ENCODE data around the gene MLF2. TPM values are rescaled to one million over a fixed set of nuclear protein-coding genes. Genes with fewer than 3 reads are reported as not detected.

MLF2 gene
- polyA plus RNA-seq, 1 donor from 2014 or later, result 134 TPM

Small RNA genes lying within 50 kb of the gene (small RNA-seq; reads per million reads assigned to genes)
- 0 reads per million in 3 experiments for gene RNU6-781P

Other genes starting within 250 kb of the MLF2 start
- 1,673 and 1,838 TPM in 2 replicates for gene GAPDH, start 218.6 kb downstream of the MLF2 start, polyA plus RNA-seq
- 12.0 and 16.9 TPM in 2 replicates for gene IFFO1, start 197.1 kb downstream of the MLF2 start, polyA plus RNA-seq
- 30.7 and 38.8 TPM in 2 replicates for gene NOP2, start 184.8 kb downstream of the MLF2 start, polyA plus RNA-seq
- gene CHD4, start 145.8 kb downstream of the MLF2 start, polyA plus RNA-seq, result 146 and 173 TPM in 2 replicates
- 0.48 TPM in 1 of 2 replicates, not detected in the other for gene LPAR5, start 117.2 kb downstream of the MLF2 start, polyA plus RNA-seq
- 1.6 and 4.7 TPM in 2 replicates for gene ACRBP, start 105.7 kb downstream of the MLF2 start, polyA plus RNA-seq
- 522 and 540 TPM in 2 replicates for gene ING4, start 90.0 kb downstream of the MLF2 start, polyA plus RNA-seq
- 25.8 and 30.2 TPM in 2 replicates for gene ZNF384, start 63.8 kb downstream of the MLF2 start, polyA plus RNA-seq
- gene PIANP, start 52.3 kb downstream of the MLF2 start, polyA plus RNA-seq, result 2.1 and 4.4 TPM in 2 replicates
- gene COPS7A, start 29.1 kb downstream of the MLF2 start, polyA plus RNA-seq, result 45.8 and 50.2 TPM in 2 replicates
- gene PTMS, start 13.2 kb upstream of the MLF2 start, polyA plus RNA-seq, result 504 and 557 TPM in 2 replicates
- 1.4 and 2.0 TPM in 2 replicates for gene LAG3, start 19.4 kb upstream of the MLF2 start, polyA plus RNA-seq
- gene CD4, start 36.4 kb upstream of the MLF2 start, polyA plus RNA-seq, result not detected in 2 replicates
- gene GPR162, start 68.7 kb upstream of the MLF2 start, polyA plus RNA-seq, result 82.8 and 117 TPM in 2 replicates
- gene P3H3, start 75.3 kb upstream of the MLF2 start, polyA plus RNA-seq, result 58.9 and 66.1 TPM in 2 replicates
- gene GNB3, start 87.8 kb upstream of the MLF2 start, polyA plus RNA-seq, result 18.8 and 19.0 TPM in 2 replicates
- 4.1 and 7.3 TPM in 2 replicates for gene CDCA3, start 98.1 kb upstream of the MLF2 start, polyA plus RNA-seq
- gene USP5, start 99.0 kb upstream of the MLF2 start, polyA plus RNA-seq, result 120 and 130 TPM in 2 replicates
- 288 and 292 TPM in 2 replicates for gene TPI1, start 114.4 kb upstream of the MLF2 start, polyA plus RNA-seq
- gene SPSB2, start 120.2 kb upstream of the MLF2 start, polyA plus RNA-seq, result 12.8 and 14.2 TPM in 2 replicates
- gene LRRC23, start 151.7 kb upstream of the MLF2 start, polyA plus RNA-seq, result 13.6 and 20.5 TPM in 2 replicates
- 193 and 228 TPM in 2 replicates for gene ENO2, start 161.4 kb upstream of the MLF2 start, polyA plus RNA-seq
- gene ATN1, start 174.8 kb upstream of the MLF2 start, polyA plus RNA-seq, result 9.2 and 13.7 TPM in 2 replicates
- not detected in 2 replicates for gene RNU7-1, start 190.7 kb upstream of the MLF2 start, polyA plus RNA-seq
- gene C12orf57, start 190.9 kb upstream of the MLF2 start, polyA plus RNA-seq, result 477 and 500 TPM in 2 replicates
- gene PTPN6, start 198.2 kb upstream of the MLF2 start, polyA plus RNA-seq, result not detected in 2 replicates
- 210 and 230 TPM in 2 replicates for gene PHB2, start 217.5 kb upstream of the MLF2 start, polyA plus RNA-seq
- 27.3 and 33.2 TPM in 2 replicates for gene EMG1, start 217.8 kb upstream of the MLF2 start, polyA plus RNA-seq